Measurements from ENCODE around the gene NUDT12. TPM values are rescaled to one million over a fixed set of nuclear protein-coding genes. Genes with fewer than 3 reads are reported as not detected.

Gene NUDT12
- total and polyA plus RNA-seq, 4 donors = 5.7 to 25.4 (median 11.3) TPM

DNA sequence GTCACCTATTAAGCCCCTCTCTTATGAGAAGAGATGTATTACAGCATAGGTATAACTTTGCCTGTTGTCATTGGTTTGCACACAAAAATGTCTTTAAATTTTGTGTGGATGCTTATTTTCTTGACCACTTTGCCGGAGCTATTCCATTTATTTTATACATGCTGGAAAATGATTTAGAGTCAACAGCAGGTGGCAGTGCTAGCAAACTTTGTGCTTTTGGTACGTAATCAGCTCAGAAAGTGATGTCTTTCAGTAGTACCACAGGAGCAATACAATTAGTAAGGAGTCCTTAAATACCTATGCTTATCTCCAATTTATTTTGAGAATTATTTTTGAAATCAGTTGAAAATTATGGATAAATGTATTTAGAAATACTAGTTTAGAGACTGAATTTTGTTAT, 19.8 kb upstream of the NUDT12 start:
- TF ChIP-seq, protein P1, sequence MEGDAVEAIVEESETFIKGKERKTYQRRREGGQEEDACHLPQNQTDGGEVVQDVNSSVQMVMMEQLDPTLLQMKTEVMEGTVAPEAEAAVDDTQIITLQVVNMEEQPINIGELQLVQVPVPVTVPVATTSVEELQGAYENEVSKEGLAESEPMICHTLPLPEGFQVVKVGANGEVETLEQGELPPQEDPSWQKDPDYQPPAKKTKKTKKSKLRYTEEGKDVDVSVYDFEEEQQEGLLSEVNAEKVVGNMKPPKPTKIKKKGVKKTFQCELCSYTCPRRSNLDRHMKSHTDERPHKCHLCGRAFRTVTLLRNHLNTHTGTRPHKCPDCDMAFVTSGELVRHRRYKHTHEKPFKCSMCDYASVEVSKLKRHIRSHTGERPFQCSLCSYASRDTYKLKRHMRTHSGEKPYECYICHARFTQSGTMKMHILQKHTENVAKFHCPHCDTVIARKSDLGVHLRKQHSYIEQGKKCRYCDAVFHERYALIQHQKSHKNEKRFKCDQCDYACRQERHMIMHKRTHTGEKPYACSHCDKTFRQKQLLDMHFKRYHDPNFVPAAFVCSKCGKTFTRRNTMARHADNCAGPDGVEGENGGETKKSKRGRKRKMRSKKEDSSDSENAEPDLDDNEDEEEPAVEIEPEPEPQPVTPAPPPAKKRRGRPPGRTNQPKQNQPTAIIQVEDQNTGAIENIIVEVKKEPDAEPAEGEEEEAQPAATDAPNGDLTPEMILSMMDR (IDR thresholded peaks at IDR 0.05; ENCODE audit: control extremely low read depth, extremely low read depth) = peak; percentile 28
- no peaks in the 10 kb centered on the region for H3K36me3 ChIP-seq (ENCODE audit: control insufficient read depth in 4 of 4, insufficient read depth in 4 of 4, low read length in 4 of 4)
- 17 to 36% methylated on average over 2 of the region's 2 CpGs for whole genome bisulfite sequencing, 2 donors
- H3K9me3 ChIP-seq (ENCODE audit: control insufficient read depth in 4 of 4, insufficient read depth in 3 of 4, low read length in 3 of 4) = no peaks in the 10 kb centered on the region
- no peaks in the 10 kb centered on the region for H3K4me1 ChIP-seq (ENCODE audit: control insufficient read depth in 5 of 5, insufficient read depth in 5 of 5, low read length in 5 of 5)
- no peak overlapping the region for H3K9ac ChIP-seq (ENCODE audit: insufficient read depth in 1 of 2, low read length in 2 of 2)
- no peak for ATAC-seq (ENCODE audit: insufficient read depth, low FRiP score)
- no peak overlapping the region for H3K27ac ChIP-seq (ENCODE audit: low read depth in 1 of 2, low read length in 1 of 2)
- H3K27me3 ChIP-seq (ENCODE audit: control insufficient read depth in 3 of 3, insufficient read depth in 3 of 3, low read length in 2 of 3) = no peaks in the 10 kb centered on the region
- peak; percentile 56 to 84 (median 72) for DNase-seq
- no peak overlapping the region for H3K4me3 ChIP-seq

- TF ChIP-seq, protein P1 (IDR thresholded peaks at IDR 0.05; ENCODE audit: control extremely low read depth, extremely low read depth) = no peak
- DNase-seq (no peak), ATAC-seq (ENCODE audit: insufficient read depth, low FRiP score) (no peak)
- Histone ChIP-seq H3K36me3 (ENCODE audit: control insufficient read depth in 4 of 4, insufficient read depth in 4 of 4, low read length in 4 of 4) (no peaks in the 10 kb centered on the region), H3K9ac (ENCODE audit: insufficient read depth in 1 of 2, low read length in 2 of 2) (no peak overlapping the region), H3K27me3 (ENCODE audit: control insufficient read depth in 3 of 3, insufficient read depth in 3 of 3, low read length in 2 of 3) (no peaks in the 10 kb centered on the region), H3K4me1 (ENCODE audit: control insufficient read depth in 5 of 5, insufficient read depth in 5 of 5, low read length in 5 of 5) (no peaks in the 10 kb centered on the region), H3K9me3 (ENCODE audit: control insufficient read depth in 4 of 4, insufficient read depth in 3 of 4, low read length in 3 of 4) (no peaks in the 10 kb centered on the region), H3K27ac (ENCODE audit: low read depth in 1 of 2, low read length in 1 of 2) (no peak overlapping the region), H3K4me3 (no peak overlapping the region)
- 74 to 87% methylated on average over 3 of the region's 3 CpGs for WGBS, 2 donors
These were observed 10.8 kb upstream of the NUDT12 start for GRCh38 chr5:103573411-103573810.

GRCh38 chr5:103572454-103572853, 9.9 kb upstream of the NUDT12 start:
- Histone ChIP-seq H3K36me3 (ENCODE audit: control insufficient read depth in 4 of 4, insufficient read depth in 4 of 4, low read length in 4 of 4) (no peaks in the 10 kb centered on the region), H3K4me1 (ENCODE audit: control insufficient read depth in 5 of 5, insufficient read depth in 5 of 5, low read length in 5 of 5) (no peaks in the 10 kb centered on the region), H3K4me3 (no peak overlapping the region), H3K9me3 (ENCODE audit: control insufficient read depth in 4 of 4, insufficient read depth in 3 of 4, low read length in 3 of 4) (no peaks in the 10 kb centered on the region), H3K27ac (ENCODE audit: low read depth in 1 of 2, low read length in 1 of 2) (no peak overlapping the region), H3K9ac (ENCODE audit: insufficient read depth in 1 of 2, low read length in 2 of 2) (no peak overlapping the region), H3K27me3 (ENCODE audit: control insufficient read depth in 3 of 3, insufficient read depth in 3 of 3, low read length in 2 of 3) (no peaks in the 10 kb centered on the region)
- ATAC-seq (ENCODE audit: insufficient read depth, low FRiP score) (no peak), DNase-seq (no peak)
- 87 to 94% methylated on average over 5 of the region's 5 CpGs for WGBS, 2 donors
- TF ChIP-seq, protein P1 (IDR thresholded peaks at IDR 0.05; ENCODE audit: control extremely low read depth, extremely low read depth) = no peak

DNA sequence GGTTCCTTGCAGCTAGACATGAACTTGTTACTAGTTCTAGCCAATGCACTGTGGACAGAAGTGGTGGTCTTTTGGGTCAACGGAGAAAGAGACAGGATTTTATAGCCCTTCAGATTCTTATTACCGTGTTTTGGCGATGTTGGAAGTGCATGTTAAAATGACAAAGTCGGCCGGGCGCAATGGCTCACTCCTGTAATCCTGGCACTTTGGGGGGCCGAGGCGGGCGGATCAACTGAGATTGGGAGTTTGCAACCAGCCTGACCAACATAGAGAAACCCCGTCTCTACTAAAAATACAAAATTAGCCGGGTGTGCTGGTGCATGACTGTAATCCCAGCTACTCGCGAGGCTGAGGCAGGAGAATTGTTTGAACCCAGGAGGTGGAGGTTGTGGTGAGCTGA, 9.1 kb upstream of the NUDT12 start:
- H3K27me3 ChIP-seq (ENCODE audit: control insufficient read depth in 3 of 3, insufficient read depth in 3 of 3, low read length in 2 of 3) = no peaks in the 10 kb centered on the region
- no peak for ATAC-seq (ENCODE audit: insufficient read depth, low FRiP score)
- H3K9ac ChIP-seq (ENCODE audit: insufficient read depth in 1 of 2, low read length in 2 of 2) = no peak overlapping the region
- no peak for DNase-seq
- H3K4me1 ChIP-seq (ENCODE audit: control insufficient read depth in 5 of 5, insufficient read depth in 5 of 5, low read length in 5 of 5) = no peaks in the 10 kb centered on the region
- no peak overlapping the region for H3K27ac ChIP-seq (ENCODE audit: low read depth in 1 of 2, low read length in 1 of 2)
- H3K36me3 ChIP-seq (ENCODE audit: control insufficient read depth in 4 of 4, insufficient read depth in 4 of 4, low read length in 4 of 4) = no peaks in the 10 kb centered on the region
- TF ChIP-seq, protein P1 (IDR thresholded peaks at IDR 0.05; ENCODE audit: control extremely low read depth, extremely low read depth) = no peak
- no peaks in the 10 kb centered on the region for H3K9me3 ChIP-seq (ENCODE audit: control insufficient read depth in 4 of 4, insufficient read depth in 3 of 4, low read length in 3 of 4)
- H3K4me3 ChIP-seq = no peak overlapping the region
- WGBS, 2 donors = 95 to 97% methylated on average over 13 of the region's 13 CpGs
